ENCODE results near the gene EEF1AKMT2. TPM values are rescaled to one million over a fixed set of nuclear protein-coding genes. Genes with fewer than 3 reads are reported as not detected.

EEF1AKMT2 gene
- total RNA-seq, 2 donors from 2014 or later, result 5.7 to 10.4 TPM

GRCh38 chr10:124820121-124820520 lies 28.4 kb upstream of the EEF1AKMT2 start:
- no peak for ATAC-seq (ENCODE audit: insufficient number of reproducible peaks, low FRiP score, low read depth)
- Histone ChIP-seq H3K4me1 (ENCODE audit: control insufficient read depth in 1 of 2, low read depth in 2 of 2) (no peaks in the 10 kb centered on the region), H3K4me3 (no peak overlapping the region), H3K9me3 (no peaks in the 10 kb centered on the region), H3K27me3 (replicated peaks; ENCODE audit: insufficient read depth) (no peaks in the 10 kb centered on the region), H3K36me3 (peaks cover 2% of the 10 kb centered on the region), H3K27ac (no peak overlapping the region)
- DNase-seq (ENCODE audit: low spot score), result no peak
- TF ChIP-seq CTCF (IDR thresholded peaks at IDR 0.05), result no peak

DNA sequence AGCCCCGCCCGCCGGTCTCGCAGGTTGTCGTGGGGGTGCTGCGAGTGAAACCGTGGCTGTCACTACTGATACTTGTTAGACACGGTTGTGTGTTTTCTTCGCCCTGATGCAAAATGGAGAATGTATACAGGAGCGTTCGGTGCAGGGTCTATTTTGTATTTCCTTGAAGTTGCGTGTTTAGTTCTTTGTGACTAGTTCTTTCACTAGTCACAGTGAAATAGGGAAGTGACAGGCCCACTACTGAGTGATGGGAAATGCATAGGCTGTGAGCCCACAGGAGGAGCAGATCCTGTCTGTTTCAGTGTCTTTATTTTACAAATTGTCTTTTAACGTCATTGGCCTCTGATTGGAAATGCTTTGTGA lies 10.6 kb upstream of the EEF1AKMT2 start:
- Histone ChIP-seq H3K27me3 (replicated peaks; ENCODE audit: insufficient read depth) (no peaks in the 10 kb centered on the region), H3K9me3 (no peaks in the 10 kb centered on the region), H3K27ac (peak overlapping the region; percentile 66 to 69), H3K4me3 (peak overlapping the region; percentile 98), H3K36me3 (no peaks in the 10 kb centered on the region), H3K4me1 (ENCODE audit: control insufficient read depth in 1 of 2, low read depth in 2 of 2) (peaks cover 8 to 14% of the 10 kb centered on the region in 2 donors)
- TF ChIP-seq CTCF (IDR thresholded peaks at IDR 0.05), result no peak
- no peak for ATAC-seq (ENCODE audit: insufficient number of reproducible peaks, low FRiP score, low read depth)
- DNase-seq (ENCODE audit: low spot score), result no peak

DNA sequence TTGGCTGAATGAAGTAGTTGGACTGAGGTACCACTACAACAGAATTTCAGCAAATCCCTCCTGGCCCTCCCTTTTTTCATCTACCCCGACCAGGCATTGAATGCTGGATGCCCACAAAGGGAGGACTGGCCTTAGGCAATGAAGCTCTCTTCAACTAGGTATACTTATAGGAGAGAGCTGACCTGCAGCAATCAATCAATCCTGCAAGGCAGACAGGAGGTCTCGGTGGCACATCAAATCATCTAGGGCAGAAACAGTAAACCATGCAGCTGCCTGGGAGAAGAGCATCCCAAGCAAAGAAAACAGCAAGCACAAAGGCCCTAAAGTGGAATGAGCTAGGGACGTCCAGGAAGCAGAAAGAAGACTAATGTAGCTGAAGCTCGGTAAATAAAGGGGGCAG lies 7.5 kb upstream of the EEF1AKMT2 start:
- Histone ChIP-seq H3K4me1 (ENCODE audit: control insufficient read depth in 1 of 2, low read depth in 2 of 2) (peaks cover 8 to 14% of the 10 kb centered on the region in 2 donors), H3K36me3 (no peaks in the 10 kb centered on the region), H3K9me3 (no peaks in the 10 kb centered on the region), H3K27ac (no peak overlapping the region), H3K4me3 (no peak overlapping the region), H3K27me3 (replicated peaks; ENCODE audit: insufficient read depth) (no peaks in the 10 kb centered on the region)
- ATAC-seq (ENCODE audit: insufficient number of reproducible peaks, low FRiP score, low read depth) (no peak), DNase-seq (ENCODE audit: low spot score) (no peak)
- no peak for TF ChIP-seq CTCF (IDR thresholded peaks at IDR 0.05)

- H3K9me3 ChIP-seq, result no peaks in the 10 kb centered on the region
- peaks cover 8 to 14% of the 10 kb centered on the region in 2 donors for H3K4me1 ChIP-seq (ENCODE audit: control insufficient read depth in 1 of 2, low read depth in 2 of 2)
- ATAC-seq (ENCODE audit: insufficient number of reproducible peaks, low FRiP score, low read depth) (no peak), DNase-seq (ENCODE audit: low spot score) (no peak)
- H3K36me3 ChIP-seq, result no peaks in the 10 kb centered on the region
- H3K27ac ChIP-seq, result no peak overlapping the region
- H3K4me3 ChIP-seq, result no peak overlapping the region
- H3K27me3 ChIP-seq (replicated peaks; ENCODE audit: insufficient read depth), result no peaks in the 10 kb centered on the region
- no peak for TF ChIP-seq CTCF (IDR thresholded peaks at IDR 0.05)
Observed at GRCh38 chr10:124798781-124799180, 7.1 kb upstream of the EEF1AKMT2 start.

DNA sequence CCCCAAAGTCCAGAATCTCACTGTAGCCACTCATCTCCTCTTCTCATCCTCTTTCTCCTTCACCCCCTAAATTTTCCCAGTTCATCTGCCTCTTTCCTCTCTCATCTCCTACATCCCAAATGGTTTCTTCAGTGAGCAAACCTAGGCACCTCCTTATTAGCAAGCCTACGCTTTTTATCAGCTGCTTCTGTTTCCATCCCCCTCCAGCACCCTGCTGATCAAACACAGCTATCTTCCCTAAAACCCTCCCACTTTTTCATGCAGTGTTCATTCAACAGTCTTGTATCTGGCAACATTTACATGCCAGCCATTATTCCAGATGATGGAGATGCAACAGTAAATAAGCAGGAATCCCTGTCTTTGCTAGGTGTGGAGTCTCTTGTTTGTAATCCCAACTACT lies 6.7 kb upstream of the EEF1AKMT2 start:
- no peak overlapping the region for H3K4me3 ChIP-seq
- DNase-seq (ENCODE audit: low spot score) (no peak), ATAC-seq (ENCODE audit: insufficient number of reproducible peaks, low FRiP score, low read depth) (no peak)
- H3K27ac ChIP-seq, result no peak overlapping the region
- no peaks in the 10 kb centered on the region for H3K36me3 ChIP-seq
- no peaks in the 10 kb centered on the region for H3K27me3 ChIP-seq (replicated peaks; ENCODE audit: insufficient read depth)
- no peaks in the 10 kb centered on the region for H3K9me3 ChIP-seq
- H3K4me1 ChIP-seq (ENCODE audit: control insufficient read depth in 1 of 2, low read depth in 2 of 2), result peaks cover 8 to 14% of the 10 kb centered on the region in 2 donors
- no peak for TF ChIP-seq CTCF (IDR thresholded peaks at IDR 0.05)
